Measurements from ENCODE around the gene TOR2A.

Gene TOR2A

GRCh38 chr9:127731938-127732337 is 3.2 kb downstream of the TOR2A start:
- Histone ChIP-seq H3K4me1 (ENCODE audit: control insufficient read depth in 2 of 2, insufficient read depth in 2 of 2, low read length in 2 of 2) (peaks cover 8 to 9% of the 10 kb centered on the region in 2 donors), H3K9ac (ENCODE audit: low read depth in 1 of 2, low read length in 2 of 2) (no peak overlapping the region), H3K36me3 (ENCODE audit: control insufficient read depth in 2 of 2, insufficient read depth in 2 of 2, low read length in 2 of 2) (peaks cover 0 to 5% of the 10 kb centered on the region in 2 donors), H3K4me3 (ENCODE audit: low read length in 2 of 2) (no peak overlapping the region), H3K9me3 (ENCODE audit: control insufficient read depth in 2 of 2, low read length in 2 of 2) (no peaks in the 10 kb centered on the region), H3K27me3 (ENCODE audit: control insufficient read depth in 2 of 2, insufficient read depth in 2 of 2, low read length in 2 of 2) (no peaks in the 10 kb centered on the region), H3K27ac (ENCODE audit: low read depth in 2 of 2, low read length in 2 of 2) (no peak overlapping the region)

GRCh38 chr9:127730799-127731410 is 4.2 kb downstream of the TOR2A start:
- Histone ChIP-seq H3K4me3 (ENCODE audit: low read length in 2 of 2) (no peak overlapping the region), H3K9me3 (ENCODE audit: control insufficient read depth in 2 of 2, low read length in 2 of 2) (no peaks in the 10 kb centered on the region), H3K27me3 (ENCODE audit: control insufficient read depth in 2 of 2, insufficient read depth in 2 of 2, low read length in 2 of 2) (no peaks in the 10 kb centered on the region), H3K36me3 (ENCODE audit: control insufficient read depth in 2 of 2, insufficient read depth in 2 of 2, low read length in 2 of 2) (peaks cover 0 to 5% of the 10 kb centered on the region in 2 donors), H3K4me1 (ENCODE audit: control insufficient read depth in 2 of 2, insufficient read depth in 2 of 2, low read length in 2 of 2) (peaks cover 8 to 9% of the 10 kb centered on the region in 2 donors), H3K27ac (ENCODE audit: low read depth in 2 of 2, low read length in 2 of 2) (no peak overlapping the region), H3K9ac (ENCODE audit: low read depth in 1 of 2, low read length in 2 of 2) (no peak overlapping the region)

DNA sequence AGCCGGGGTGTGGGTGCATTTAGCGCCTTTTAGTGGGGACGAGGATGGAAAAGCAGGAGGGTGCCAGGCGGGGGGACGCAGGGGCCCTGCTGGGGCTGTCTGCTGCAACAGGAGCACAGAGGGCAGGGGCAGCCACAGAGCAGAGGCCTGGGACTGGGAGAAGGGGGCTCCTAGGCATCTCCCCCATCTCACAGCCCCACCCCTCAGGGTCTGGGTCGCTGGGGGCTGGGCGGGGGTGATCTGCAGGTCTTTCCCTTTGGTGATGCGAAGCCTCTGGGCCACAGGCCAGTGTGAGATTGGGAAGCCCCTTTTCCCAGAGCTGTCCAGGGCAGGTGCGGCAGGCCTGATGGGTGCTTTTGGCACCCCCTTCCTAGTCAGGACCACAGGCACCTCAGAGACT is 4.8 kb downstream of the TOR2A start:
- Histone ChIP-seq H3K27me3 (ENCODE audit: control insufficient read depth in 2 of 2, insufficient read depth in 2 of 2, low read length in 2 of 2) (no peaks in the 10 kb centered on the region), H3K4me3 (ENCODE audit: low read length in 2 of 2) (no peak overlapping the region), H3K4me1 (ENCODE audit: control insufficient read depth in 2 of 2, insufficient read depth in 2 of 2, low read length in 2 of 2) (peaks cover 5 to 7% of the 10 kb centered on the region in 2 donors), H3K9me3 (ENCODE audit: control insufficient read depth in 2 of 2, low read length in 2 of 2) (no peaks in the 10 kb centered on the region), H3K9ac (ENCODE audit: low read depth in 1 of 2, low read length in 2 of 2) (no peak overlapping the region), H3K27ac (ENCODE audit: low read depth in 2 of 2, low read length in 2 of 2) (no peak overlapping the region), H3K36me3 (ENCODE audit: control insufficient read depth in 2 of 2, insufficient read depth in 2 of 2, low read length in 2 of 2) (peaks cover 0 to 5% of the 10 kb centered on the region in 2 donors)

DNA sequence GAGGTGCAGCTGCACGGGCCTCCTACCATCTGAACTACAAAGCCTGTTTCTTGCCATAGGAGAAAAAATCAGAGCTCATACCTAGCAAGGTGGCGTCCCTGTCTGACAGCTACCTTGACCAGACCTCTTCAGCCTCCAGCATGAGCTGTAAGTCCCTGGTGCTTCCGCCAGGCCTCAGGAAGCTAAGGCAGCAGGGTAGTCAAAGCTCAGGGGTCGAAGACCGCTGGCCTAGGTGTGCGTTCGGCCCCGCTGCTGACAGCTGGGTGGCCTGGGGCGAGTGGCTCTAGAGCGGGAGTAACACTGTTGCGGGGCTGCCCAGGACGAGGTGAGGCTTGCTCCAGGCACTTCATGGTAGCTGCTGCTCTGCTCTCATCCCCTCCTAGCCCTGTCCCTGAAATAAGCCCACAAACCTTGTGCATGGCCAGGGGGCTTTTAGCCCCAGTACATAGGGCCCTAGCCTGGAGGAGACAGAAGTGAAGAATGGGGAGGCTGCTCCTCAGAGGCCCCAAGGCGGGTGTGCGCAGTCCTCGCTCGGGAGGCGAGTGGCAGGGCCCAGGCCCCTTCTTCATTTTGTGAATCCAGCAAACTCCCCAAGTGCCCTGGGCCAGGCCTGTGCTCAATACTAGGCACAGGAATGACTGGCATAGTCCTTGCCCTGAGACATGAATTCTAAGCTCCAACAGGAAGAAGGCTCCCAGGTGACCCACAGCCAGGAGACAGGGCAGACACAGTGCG is 5.4 kb downstream of the TOR2A start:
- no peaks in the 10 kb centered on the region for H3K9me3 ChIP-seq (ENCODE audit: control insufficient read depth in 2 of 2, low read length in 2 of 2)
- H3K27ac ChIP-seq (ENCODE audit: low read depth in 2 of 2, low read length in 2 of 2), result no peak overlapping the region
- no peak overlapping the region for H3K9ac ChIP-seq (ENCODE audit: low read depth in 1 of 2, low read length in 2 of 2)
- H3K4me1 ChIP-seq (ENCODE audit: control insufficient read depth in 2 of 2, insufficient read depth in 2 of 2, low read length in 2 of 2), result peaks cover 6 to 7% of the 10 kb centered on the region in 2 donors
- peaks cover 0 to 5% of the 10 kb centered on the region in 2 donors for H3K36me3 ChIP-seq (ENCODE audit: control insufficient read depth in 2 of 2, insufficient read depth in 2 of 2, low read length in 2 of 2)
- H3K4me3 ChIP-seq (ENCODE audit: low read length in 2 of 2), result no peak overlapping the region
- H3K27me3 ChIP-seq (ENCODE audit: control insufficient read depth in 2 of 2, insufficient read depth in 2 of 2, low read length in 2 of 2), result no peaks in the 10 kb centered on the region

- no peaks in the 10 kb centered on the region for H3K9me3 ChIP-seq (ENCODE audit: control insufficient read depth in 2 of 2, low read length in 2 of 2)
- H3K27ac ChIP-seq (ENCODE audit: low read depth in 2 of 2, low read length in 2 of 2), result no peak overlapping the region
- H3K27me3 ChIP-seq (ENCODE audit: control insufficient read depth in 2 of 2, insufficient read depth in 2 of 2, low read length in 2 of 2), result no peaks in the 10 kb centered on the region
- H3K4me1 ChIP-seq (ENCODE audit: control insufficient read depth in 2 of 2, insufficient read depth in 2 of 2, low read length in 2 of 2), result peaks cover 1 to 8% of the 10 kb centered on the region in 2 donors
- H3K36me3 ChIP-seq (ENCODE audit: control insufficient read depth in 2 of 2, insufficient read depth in 2 of 2, low read length in 2 of 2), result peaks cover 0 to 5% of the 10 kb centered on the region in 2 donors
- no peak overlapping the region for H3K9ac ChIP-seq (ENCODE audit: low read depth in 1 of 2, low read length in 2 of 2)
- no peak overlapping the region for H3K4me3 ChIP-seq (ENCODE audit: low read length in 2 of 2)
Observed at GRCh38 chr9:127728808-127729207, 6.3 kb downstream of the TOR2A start.

DNA sequence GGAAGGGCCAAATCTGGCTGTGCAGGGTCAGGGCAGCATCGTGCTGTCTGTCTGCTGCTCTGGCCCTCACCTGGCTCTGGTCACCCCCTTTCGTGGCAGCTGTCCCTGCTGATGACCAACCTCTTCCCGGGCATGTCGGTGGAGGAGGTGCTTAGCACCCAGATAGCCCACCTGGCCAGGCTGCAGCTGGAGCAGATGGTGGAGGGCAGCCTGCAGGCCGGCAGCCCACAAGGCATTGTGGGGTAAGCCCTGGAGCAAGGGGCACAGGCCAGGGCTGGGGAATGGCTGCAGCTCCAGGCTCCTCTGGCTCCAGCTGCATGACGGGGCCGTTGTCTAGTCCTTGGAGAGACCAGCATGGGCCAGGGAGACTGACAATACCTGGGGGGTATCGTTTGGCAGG is 8.2 kb downstream of the TOR2A start:
- Histone ChIP-seq H3K9me3 (ENCODE audit: control insufficient read depth in 2 of 2, low read length in 2 of 2) (no peaks in the 10 kb centered on the region), H3K4me1 (ENCODE audit: control insufficient read depth in 2 of 2, insufficient read depth in 2 of 2, low read length in 2 of 2) (peaks cover 3 to 13% of the 10 kb centered on the region in 2 donors), H3K27ac (ENCODE audit: low read depth in 2 of 2, low read length in 2 of 2) (no peak overlapping the region), H3K27me3 (ENCODE audit: control insufficient read depth in 2 of 2, insufficient read depth in 2 of 2, low read length in 2 of 2) (no peaks in the 10 kb centered on the region), H3K9ac (ENCODE audit: low read depth in 1 of 2, low read length in 2 of 2) (no peak overlapping the region), H3K36me3 (ENCODE audit: control insufficient read depth in 2 of 2, insufficient read depth in 2 of 2, low read length in 2 of 2) (peaks cover 0 to 5% of the 10 kb centered on the region in 2 donors), H3K4me3 (ENCODE audit: low read length in 2 of 2) (no peak overlapping the region)

- H3K27me3 ChIP-seq (ENCODE audit: control insufficient read depth in 2 of 2, insufficient read depth in 2 of 2, low read length in 2 of 2), result no peaks in the 10 kb centered on the region
- peak overlapping the region in 1 of 2 donors; percentile 33 for H3K9ac ChIP-seq (ENCODE audit: low read depth in 1 of 2, low read length in 2 of 2)
- H3K27ac ChIP-seq (ENCODE audit: low read depth in 2 of 2, low read length in 2 of 2), result no peak overlapping the region
- peaks cover 3 to 14% of the 10 kb centered on the region in 2 donors for H3K4me1 ChIP-seq (ENCODE audit: control insufficient read depth in 2 of 2, insufficient read depth in 2 of 2, low read length in 2 of 2)
- no peaks in the 10 kb centered on the region for H3K9me3 ChIP-seq (ENCODE audit: control insufficient read depth in 2 of 2, low read length in 2 of 2)
- H3K4me3 ChIP-seq (ENCODE audit: low read length in 2 of 2), result no peak overlapping the region
- no peaks in the 10 kb centered on the region for H3K36me3 ChIP-seq (ENCODE audit: control insufficient read depth in 2 of 2, insufficient read depth in 2 of 2, low read length in 2 of 2)
Observed at GRCh38 chr9:127724012-127724411, 11.1 kb downstream of the TOR2A start.

- Histone ChIP-seq H3K9ac (ENCODE audit: low read depth in 1 of 2, low read length in 2 of 2) (no peak overlapping the region), H3K36me3 (ENCODE audit: control insufficient read depth in 2 of 2, insufficient read depth in 2 of 2, low read length in 2 of 2) (no peaks in the 10 kb centered on the region), H3K9me3 (ENCODE audit: control insufficient read depth in 2 of 2, low read length in 2 of 2) (no peaks in the 10 kb centered on the region), H3K4me1 (ENCODE audit: control insufficient read depth in 2 of 2, insufficient read depth in 2 of 2, low read length in 2 of 2) (peaks cover 3 to 14% of the 10 kb centered on the region in 2 donors), H3K27me3 (ENCODE audit: control insufficient read depth in 2 of 2, insufficient read depth in 2 of 2, low read length in 2 of 2) (no peaks in the 10 kb centered on the region), H3K27ac (ENCODE audit: low read depth in 2 of 2, low read length in 2 of 2) (no peak overlapping the region), H3K4me3 (ENCODE audit: low read length in 2 of 2) (no peak overlapping the region)
Observed at GRCh38 chr9:127723444-127723843, 11.7 kb downstream of the TOR2A start.

GRCh38 chr9:127723013-127723412 is 12.1 kb downstream of the TOR2A start:
- Histone ChIP-seq H3K27ac (ENCODE audit: low read depth in 2 of 2, low read length in 2 of 2) (no peak overlapping the region), H3K36me3 (ENCODE audit: control insufficient read depth in 2 of 2, insufficient read depth in 2 of 2, low read length in 2 of 2) (no peaks in the 10 kb centered on the region), H3K9ac (ENCODE audit: low read depth in 1 of 2, low read length in 2 of 2) (no peak overlapping the region), H3K4me3 (ENCODE audit: low read length in 2 of 2) (no peak overlapping the region), H3K9me3 (ENCODE audit: control insufficient read depth in 2 of 2, low read length in 2 of 2) (no peaks in the 10 kb centered on the region), H3K27me3 (ENCODE audit: control insufficient read depth in 2 of 2, insufficient read depth in 2 of 2, low read length in 2 of 2) (no peaks in the 10 kb centered on the region), H3K4me1 (ENCODE audit: control insufficient read depth in 2 of 2, insufficient read depth in 2 of 2, low read length in 2 of 2) (peaks cover 3 to 14% of the 10 kb centered on the region in 2 donors)

- Histone ChIP-seq H3K27ac (ENCODE audit: low read depth in 2 of 2, low read length in 2 of 2) (no peak overlapping the region), H3K4me1 (ENCODE audit: control insufficient read depth in 2 of 2, insufficient read depth in 2 of 2, low read length in 2 of 2) (peaks cover 3 to 14% of the 10 kb centered on the region in 2 donors), H3K36me3 (ENCODE audit: control insufficient read depth in 2 of 2, insufficient read depth in 2 of 2, low read length in 2 of 2) (no peaks in the 10 kb centered on the region), H3K9me3 (ENCODE audit: control insufficient read depth in 2 of 2, low read length in 2 of 2) (no peaks in the 10 kb centered on the region), H3K9ac (ENCODE audit: low read depth in 1 of 2, low read length in 2 of 2) (no peak overlapping the region), H3K27me3 (ENCODE audit: control insufficient read depth in 2 of 2, insufficient read depth in 2 of 2, low read length in 2 of 2) (no peaks in the 10 kb centered on the region), H3K4me3 (ENCODE audit: low read length in 2 of 2) (no peak overlapping the region)
Observed at GRCh38 chr9:127722055-127722745, 12.9 kb downstream of the TOR2A start.
